ENCODE results near the gene GPR153. TPM values are rescaled to one million over a fixed set of nuclear protein-coding genes. Genes with fewer than 3 reads are reported as not detected.

Gene GPR153
- total and polyA plus RNA-seq, 2 of the 13 experiments (the other 11 are each of a cell fraction or from before 2014, with no cell fraction given): 0.22 to 0.31 TPM

- WGBS (ENCODE audit: low lambda C conversion rate): 84% methylated on average over 18 of the region's 33 CpGs
- Histone ChIP-seq H2AFZ (ENCODE audit: low read length) (no peak overlapping the region), H3K27me3 (ENCODE audit: control insufficient read depth in 1 of 2, insufficient read depth in 2 of 2, low read length in 2 of 2) (no peaks in the 10 kb centered on the region), H3K4me1 (ENCODE audit: insufficient read depth, low read length) (peaks cover 27% of the 10 kb centered on the region), H3K79me2 (ENCODE audit: insufficient read depth, low read length) (no peaks in the 10 kb centered on the region), H3K9me3 (ENCODE audit: low read length) (no peaks in the 10 kb centered on the region), H4K20me1 (ENCODE audit: insufficient read depth, low read length) (no peaks in the 10 kb centered on the region), H3K36me3 (replicated peaks in 1 of 2; ENCODE audit: control insufficient read depth in 1 of 2, insufficient read depth in 2 of 2, low read length in 2 of 2) (peaks cover 0 to 1% of the 10 kb centered on the region in 2 experiments; a peak in 2 of 5 replicates), H3K9ac (ENCODE audit: insufficient read depth, low read depth, low read length) (no peak overlapping the region), H3K27ac (ENCODE audit: extremely low read length, insufficient read depth, low read length) (peak overlapping the region; percentile 47), H3K4me2 (ENCODE audit: low read depth, low read length) (no peak overlapping the region), H3K4me3 (replicated peaks in 1 of 3; ENCODE audit: insufficient read depth in 1 of 3, low read depth in 2 of 3, low read length in 3 of 3) (no peak overlapping the region)
- peak; percentile 8 for FAIRE-seq
- DNase-seq (ENCODE audit: low spot score): peak; percentile 54
- peak; percentile 88 for ATAC-seq
- ChIA-PET CTCF (ENCODE audit: low intra/inter-chr PET ratio, low total read pairs) (interaction anchor here (1.6 kb wide), 1 partner anchor 34 kb away, joined by 16 read pairs; no protein-coding TSS in a partner anchor), POLR2A (no interaction called here)
- in situ Hi-C loops (cut with HindIII; ENCODE audit: extremely low pct_ligation_motif_present, low pct_unique_long_range_greater_than_20kb): loop anchor here (5.0 kb wide), 1 partner anchor 34 kb away; no protein-coding TSS in a partner anchor
- intact Hi-C loops (cut with micrococcal nuclease; ENCODE audit: unreplicated experiment): loop anchor here (2.0 kb wide), 1 partner anchor 34 kb away; no protein-coding TSS in a partner anchor
- no TSS peak for BruUV-seq (replicated peaks)
- TF ChIP-seq STAG1 (CRISPR knock-in tag; IDR thresholded peaks at IDR 0.05): peak; percentile 73
- peak; percentile 80 for TF ChIP-seq ZFX (CRISPR knock-in tag; IDR thresholded peaks at IDR 0.05; ENCODE audit: low read depth)
- no peak for TF ChIP-seq TFDP2 (CRISPR knock-in tag; IDR thresholded peaks at IDR 0.05)
- no peak for TF ChIP-seq RXRA (CRISPR knock-in tag; IDR thresholded peaks at IDR 0.05)
- TF ChIP-seq KDM1A (CRISPR knock-in tag; IDR thresholded peaks at IDR 0.05): no peak
- 0 out of 2 replicates have a peak, but pooled peaks have one; percentile 32 for TF ChIP-seq NR2F2 (IDR thresholded peaks at IDR 0.05; ENCODE audit: borderline replicate concordance, low read depth)
- peak; percentile 64 for TF ChIP-seq ZFY (CRISPR knock-in tag; IDR thresholded peaks at IDR 0.05)
- TF ChIP-seq ZNF761 (CRISPR knock-in tag; conservative IDR thresholded peaks at IDR 0.05): 0 out of 2 replicates have a peak, but pooled peaks have one; percentile 30
- TF ChIP-seq PATZ1 (CRISPR knock-in tag; IDR thresholded peaks at IDR 0.05): 0 out of 2 replicates have a peak, but pooled peaks have one; percentile 10
- TF ChIP-seq SP140L (CRISPR knock-in tag; IDR thresholded peaks at IDR 0.05; ENCODE audit: borderline replicate concordance): no peak
- TF ChIP-seq ZNF574 (CRISPR knock-in tag; IDR thresholded peaks at IDR 0.05): 0 out of 2 replicates have a peak, but pooled peaks have one; percentile 46
- peak; percentile 68 for TF ChIP-seq ZNF687 (CRISPR knock-in tag; IDR thresholded peaks at IDR 0.05)
- TF ChIP-seq ZNF225 (CRISPR knock-in tag; IDR thresholded peaks at IDR 0.05): 0 out of 2 replicates have a peak, but pooled peaks have one; percentile 31
Observed at GRCh38 chr1:6280761-6281451, 20.0 kb upstream of the GPR153 start.

All from HepG2 (cell line).